Neural cell (in vitro differentiated cells): ENCODE measurements around the gene PES1.

Source experiments
- CTCF ChIP-seq: fragments of 450-650 bp; IDR thresholded peaks from 2 replicates; pipeline ENCODE4 v1.5.1; 2014; ENCODE audit warnings: antibody characterized with exemption, mild to moderate bottlenecking, moderate library complexity; ENCODE audit not compliant: poor library complexity, severe bottlenecking
- EZH2 ChIP-seq: fragments of 200-600, 300-800 bp; shearing (Covaris generic), sonication (generic); IDR thresholded peaks from 2 replicates; pipeline ENCODE4 v1.6.1; 2014; ENCODE audit warnings: antibody characterized with exemption, low read length, borderline replicate concordance, mild to moderate bottlenecking; ENCODE audit not compliant: insufficient read depth, poor library complexity, severe bottlenecking
- TAF1 ChIP-seq: IDR thresholded peaks from 2 replicates; pipeline ENCODE4 v1.6.1; 2012; ENCODE audit warnings: low read depth

GRCh38 chr22:30640839-30641430 is 49.2 kb upstream of the PES1 start:
- TF ChIP-seq EZH2 (no peak), TAF1 (no peak), CTCF (no peak)
